Measurements from ENCODE around the gene MKX.

GRCh38 chr10:27663621-27664020 lies 82.0 kb downstream of the MKX start:
- TF ChIP-seq CTCF (IDR thresholded peaks at IDR 0.05) (no peak), ZFX (IDR thresholded peaks at IDR 0.05; ENCODE audit: borderline replicate concordance) (no peak)

Measured in 22Rv1 (cell line).